PC-3 (cell line): ENCODE results near the gene AARSD1.

ENCODE experiments used
- EZH2phosphoT487 ChIP-seq: fragments of 300-600 bp; sonication (generic); IDR thresholded peaks from 2 replicates; pipeline ENCODE4 v1.6.1; 2018; ENCODE audit warnings: mild to moderate bottlenecking, antibody characterized with exemption, low read length, borderline replicate concordance
- TF ChIP-seq, protein P1 (sequence below): fragments of 300-600 bp; sonication (generic); conservative IDR thresholded peaks from 2 replicates; pipeline ENCODE4 v1.5.1; 2017; ENCODE audit warnings: antibody characterized with exemption, low read depth, mild to moderate bottlenecking, low read length

DNA sequence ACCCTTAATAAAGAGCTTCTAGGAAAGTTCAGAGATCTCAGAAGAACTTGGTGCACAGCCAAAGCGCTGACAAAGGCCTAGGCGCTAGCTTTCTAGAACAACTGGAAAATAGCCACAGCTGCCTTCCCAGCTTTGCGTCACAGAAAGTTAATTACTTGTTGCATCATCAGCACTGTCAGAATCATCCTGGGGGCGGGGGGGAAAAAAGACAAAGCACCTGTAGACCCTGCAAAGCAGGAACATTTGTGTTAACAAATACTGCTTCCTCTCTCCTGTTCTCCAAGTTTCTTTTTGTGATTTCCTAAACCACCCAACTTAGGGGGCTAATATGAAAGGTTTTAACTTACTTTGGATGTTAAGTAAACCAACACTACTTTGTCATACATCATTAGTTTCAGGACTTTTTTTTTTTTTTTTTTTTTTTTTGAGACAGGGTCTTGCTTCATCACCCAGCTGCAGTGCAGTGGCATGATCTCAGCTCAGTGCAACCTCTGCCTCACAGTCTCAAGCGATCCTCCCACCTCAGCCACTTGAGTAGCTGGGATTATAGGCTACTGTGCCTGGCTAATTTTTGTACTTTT is 4.8 kb upstream of the AARSD1 start:
- TF ChIP-seq, protein P1, sequence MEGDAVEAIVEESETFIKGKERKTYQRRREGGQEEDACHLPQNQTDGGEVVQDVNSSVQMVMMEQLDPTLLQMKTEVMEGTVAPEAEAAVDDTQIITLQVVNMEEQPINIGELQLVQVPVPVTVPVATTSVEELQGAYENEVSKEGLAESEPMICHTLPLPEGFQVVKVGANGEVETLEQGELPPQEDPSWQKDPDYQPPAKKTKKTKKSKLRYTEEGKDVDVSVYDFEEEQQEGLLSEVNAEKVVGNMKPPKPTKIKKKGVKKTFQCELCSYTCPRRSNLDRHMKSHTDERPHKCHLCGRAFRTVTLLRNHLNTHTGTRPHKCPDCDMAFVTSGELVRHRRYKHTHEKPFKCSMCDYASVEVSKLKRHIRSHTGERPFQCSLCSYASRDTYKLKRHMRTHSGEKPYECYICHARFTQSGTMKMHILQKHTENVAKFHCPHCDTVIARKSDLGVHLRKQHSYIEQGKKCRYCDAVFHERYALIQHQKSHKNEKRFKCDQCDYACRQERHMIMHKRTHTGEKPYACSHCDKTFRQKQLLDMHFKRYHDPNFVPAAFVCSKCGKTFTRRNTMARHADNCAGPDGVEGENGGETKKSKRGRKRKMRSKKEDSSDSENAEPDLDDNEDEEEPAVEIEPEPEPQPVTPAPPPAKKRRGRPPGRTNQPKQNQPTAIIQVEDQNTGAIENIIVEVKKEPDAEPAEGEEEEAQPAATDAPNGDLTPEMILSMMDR = no peak
- no peak for TF ChIP-seq EZH2phosphoT487
